Measurements from ENCODE around the gene TRIM24. TPM values are rescaled to one million over a fixed set of nuclear protein-coding genes. Genes with fewer than 3 reads are reported as not detected.

Gene TRIM24
- total RNA-seq, 2 experiments from 2014 or later, result 17.5 to 26.8 TPM

- Histone ChIP-seq H3K4me3 (ENCODE audit: low read depth, low read length, poor library complexity, severe bottlenecking) (no peak overlapping the region), H3K36me3 (ENCODE audit: insufficient read depth, low read length) (peaks cover 85% of the 10 kb centered on the region), H3K27ac (ENCODE audit: low read depth, low read length, poor library complexity, severe bottlenecking) (no peak overlapping the region), H2AFZ (ENCODE audit: low read length) (no peak overlapping the region), H3K79me2 (ENCODE audit: insufficient read depth, low read depth, low read length) (no peaks in the 10 kb centered on the region), H3K4me1 (ENCODE audit: insufficient read depth, low read length, poor library complexity, severe bottlenecking) (no peaks in the 10 kb centered on the region), H3K4me2 (ENCODE audit: low read length) (no peak overlapping the region), H3K9me3 (ENCODE audit: low read length) (no peaks in the 10 kb centered on the region), H4K20me1 (ENCODE audit: insufficient read depth, low read length) (no peaks in the 10 kb centered on the region), H3K9me2 (ENCODE audit: insufficient read depth, low read length) (no peaks in the 10 kb centered on the region)
- no peak for DNase-seq (ENCODE audit: low spot score)
- BruUV-seq (replicated peaks), result no TSS peak
- POLR2A ChIA-PET, result no interaction called here
- intact Hi-C loops (cut with micrococcal nuclease; ENCODE audit: unreplicated experiment), result no loop called here
- TF ChIP-seq CTCF (conservative IDR thresholded peaks at IDR 0.05; ENCODE audit: low read length) (no peak), EZH2phosphoT487 (IDR thresholded peaks at IDR 0.05; ENCODE audit: borderline replicate concordance, low read depth, low read length) (no peak)
- CTCF ChIA-PET (ENCODE audit: unreplicated experiment), result no interaction called here
Observed at GRCh38 chr7:138579671-138580070, 119.6 kb downstream of the TRIM24 start.

GRCh38 chr7:138581065-138581464 is 121.0 kb downstream of the TRIM24 start:
- no peaks in the 10 kb centered on the region for H3K4me1 ChIP-seq (ENCODE audit: insufficient read depth, low read length, poor library complexity, severe bottlenecking)
- DNase-seq (ENCODE audit: low spot score), result no peak
- no peak for TF ChIP-seq CTCF (conservative IDR thresholded peaks at IDR 0.05; ENCODE audit: low read length)
- no peak for TF ChIP-seq EZH2phosphoT487 (IDR thresholded peaks at IDR 0.05; ENCODE audit: borderline replicate concordance, low read depth, low read length)
- intact Hi-C loops (cut with micrococcal nuclease; ENCODE audit: unreplicated experiment), result no loop called here
- POLR2A ChIA-PET, result interaction anchor here (0.7 kb wide), 1 partner anchor 12 kb away, joined by 3 read pairs; no protein-coding TSS in a partner anchor
- no peaks in the 10 kb centered on the region for H4K20me1 ChIP-seq (ENCODE audit: insufficient read depth, low read length)
- no peaks in the 10 kb centered on the region for H3K9me3 ChIP-seq (ENCODE audit: low read length)
- H3K36me3 ChIP-seq (ENCODE audit: insufficient read depth, low read length), result peaks cover 93% of the 10 kb centered on the region
- H3K9me2 ChIP-seq (ENCODE audit: insufficient read depth, low read length), result no peaks in the 10 kb centered on the region
- H3K27ac ChIP-seq (ENCODE audit: low read depth, low read length, poor library complexity, severe bottlenecking), result no peak overlapping the region
- BruUV-seq (replicated peaks), result no TSS peak
- CTCF ChIA-PET (ENCODE audit: unreplicated experiment), result no interaction called here
- no peak overlapping the region for H2AFZ ChIP-seq (ENCODE audit: low read length)
- H3K4me3 ChIP-seq (ENCODE audit: low read depth, low read length, poor library complexity, severe bottlenecking), result no peak overlapping the region
- no peak overlapping the region for H3K4me2 ChIP-seq (ENCODE audit: low read length)
- H3K79me2 ChIP-seq (ENCODE audit: insufficient read depth, low read depth, low read length), result no peaks in the 10 kb centered on the region

DNA sequence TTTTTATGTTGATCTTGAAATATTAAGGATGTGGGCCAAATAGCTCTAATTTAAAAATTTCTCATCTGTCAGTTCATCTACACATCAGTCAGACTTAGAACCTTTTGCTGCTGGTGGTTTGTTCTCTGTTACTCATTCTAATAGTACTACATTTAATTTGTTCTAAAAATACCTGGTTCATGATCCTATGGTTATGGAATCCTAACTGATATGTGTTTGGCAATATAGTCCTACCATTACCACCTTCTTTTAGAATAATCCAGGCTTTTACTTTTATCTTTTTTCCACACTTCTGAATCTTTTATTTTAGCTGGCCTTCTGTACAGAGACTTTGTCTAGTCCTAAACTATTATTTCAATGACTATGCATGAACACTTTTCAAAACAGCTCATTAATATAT is 124.2 kb downstream of the TRIM24 start:
- no peaks in the 10 kb centered on the region for H3K9me3 ChIP-seq (ENCODE audit: low read length)
- no peak overlapping the region for H2AFZ ChIP-seq (ENCODE audit: low read length)
- ChIA-PET POLR2A (interaction anchor here (0.9 kb wide), 1 partner anchor 10 kb away, joined by 6 read pairs; no protein-coding TSS in a partner anchor), CTCF (ENCODE audit: unreplicated experiment) (no interaction called here)
- peaks cover 78% of the 10 kb centered on the region for H3K36me3 ChIP-seq (ENCODE audit: insufficient read depth, low read length)
- H3K9me2 ChIP-seq (ENCODE audit: insufficient read depth, low read length), result no peaks in the 10 kb centered on the region
- H3K27ac ChIP-seq (ENCODE audit: low read depth, low read length, poor library complexity, severe bottlenecking), result no peak overlapping the region
- H3K4me3 ChIP-seq (ENCODE audit: low read depth, low read length, poor library complexity, severe bottlenecking), result no peak overlapping the region
- no peak overlapping the region for H3K4me2 ChIP-seq (ENCODE audit: low read length)
- no peaks in the 10 kb centered on the region for H3K4me1 ChIP-seq (ENCODE audit: insufficient read depth, low read length, poor library complexity, severe bottlenecking)
- DNase-seq (ENCODE audit: low spot score), result no peak
- H3K79me2 ChIP-seq (ENCODE audit: insufficient read depth, low read depth, low read length), result no peaks in the 10 kb centered on the region
- BruUV-seq (replicated peaks), result no TSS peak
- intact Hi-C loops (cut with micrococcal nuclease; ENCODE audit: unreplicated experiment), result no loop called here
- H4K20me1 ChIP-seq (ENCODE audit: insufficient read depth, low read length), result no peaks in the 10 kb centered on the region
- TF ChIP-seq CTCF (conservative IDR thresholded peaks at IDR 0.05; ENCODE audit: low read length) (no peak), EZH2phosphoT487 (IDR thresholded peaks at IDR 0.05; ENCODE audit: borderline replicate concordance, low read depth, low read length) (no peak)
